Measurements from ENCODE around the gene FXYD7.
"Not testable (repeated sequence)": the region's sequence is repeated elsewhere in the genome, so short reads cannot be mapped to it uniquely, and the experiment has no call there.

The FXYD7 gene

GRCh38 chr19:35166100-35167063, 23.3 kb downstream of the FXYD7 start:
- no peak for DNase-seq (ENCODE audit: low spot score)

- DNase-seq (ENCODE audit: low spot score) = no peak
Measured at GRCh38 chr19:35167251-35168119, 24.4 kb downstream of the FXYD7 start.

- DNase-seq (ENCODE audit: low spot score) = no peak
Measured at GRCh38 chr19:35168196-35168595, 25.1 kb downstream of the FXYD7 start.

- no peak for DNase-seq (ENCODE audit: low spot score)
Measured at GRCh38 chr19:35169221-35169995, 26.4 kb downstream of the FXYD7 start.

GRCh38 chr19:35170359-35171061, 27.5 kb downstream of the FXYD7 start:
- DNase-seq (ENCODE audit: low spot score) = no peak

GRCh38 chr19:35171730-35172129, 28.7 kb downstream of the FXYD7 start:
- DNase-seq (ENCODE audit: low spot score) = no peak

GRCh38 chr19:35174226-35174625, 31.2 kb downstream of the FXYD7 start:
- DNase-seq (ENCODE audit: low spot score) = no peak

GRCh38 chr19:35176181-35176570, 33.1 kb downstream of the FXYD7 start:
- DNase-seq (ENCODE audit: low spot score) = no peak

- no peak for DNase-seq (ENCODE audit: low spot score)
Measured at GRCh38 chr19:35177377-35178274, 34.6 kb downstream of the FXYD7 start.

- no peak for DNase-seq (ENCODE audit: low spot score)
Measured at GRCh38 chr19:35178701-35179100, 35.6 kb downstream of the FXYD7 start.

- no peak for DNase-seq (ENCODE audit: low spot score)
Measured at GRCh38 chr19:35179830-35180229, 36.8 kb downstream of the FXYD7 start.

GRCh38 chr19:35181387-35181786, 38.3 kb downstream of the FXYD7 start:
- DNase-seq (ENCODE audit: low spot score) = no peak

- DNase-seq (ENCODE audit: low spot score) = no peak
Measured at GRCh38 chr19:35184267-35184666, 41.2 kb downstream of the FXYD7 start.

- no peak for DNase-seq (ENCODE audit: low spot score)
Measured at GRCh38 chr19:35184884-35185283, 41.8 kb downstream of the FXYD7 start.

GRCh38 chr19:35194012-35194984, 51.2 kb downstream of the FXYD7 start:
- DNase-seq (ENCODE audit: low spot score) = no peak

GRCh38 chr19:35195830-35196229, 52.8 kb downstream of the FXYD7 start:
- no peak for DNase-seq (ENCODE audit: low spot score)

GRCh38 chr19:35196861-35197260, 53.8 kb downstream of the FXYD7 start:
- not testable (repeated sequence) for DNase-seq (ENCODE audit: low spot score)

- no peak for DNase-seq (ENCODE audit: low spot score)
Measured at GRCh38 chr19:35199481-35199880, 56.4 kb downstream of the FXYD7 start.
